Measurements from ENCODE around the gene TLK2.
"Not testable (repeated sequence)": the region's sequence is repeated elsewhere in the genome, so short reads cannot be mapped to it uniquely, and the experiment has no call there.

TLK2 gene

DNA sequence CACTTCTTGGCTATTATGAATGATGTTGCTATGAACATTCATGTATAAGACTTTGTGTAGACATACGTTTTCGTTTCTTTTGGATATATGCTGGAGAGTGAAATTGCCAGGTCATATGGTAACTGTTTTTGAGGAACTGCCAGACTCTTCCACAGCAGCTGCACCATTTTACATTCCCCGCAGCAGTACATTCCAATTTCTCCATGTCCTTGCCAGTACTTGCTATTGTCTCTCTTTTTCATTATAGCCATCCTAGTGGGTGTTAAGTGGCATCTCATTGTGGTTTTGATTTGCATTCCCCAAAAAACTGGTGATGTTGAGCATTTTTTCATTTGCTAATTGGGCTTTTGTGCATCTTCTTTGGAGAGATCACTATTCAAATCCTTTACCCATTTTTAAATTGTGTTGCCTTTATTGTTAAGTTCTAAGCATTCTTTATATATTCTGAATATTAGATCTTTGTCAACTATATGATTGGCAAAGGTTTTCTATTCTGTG, 64.7 kb downstream of the TLK2 start:
- not testable (repeated sequence) for H3K27ac ChIP-seq

DNA sequence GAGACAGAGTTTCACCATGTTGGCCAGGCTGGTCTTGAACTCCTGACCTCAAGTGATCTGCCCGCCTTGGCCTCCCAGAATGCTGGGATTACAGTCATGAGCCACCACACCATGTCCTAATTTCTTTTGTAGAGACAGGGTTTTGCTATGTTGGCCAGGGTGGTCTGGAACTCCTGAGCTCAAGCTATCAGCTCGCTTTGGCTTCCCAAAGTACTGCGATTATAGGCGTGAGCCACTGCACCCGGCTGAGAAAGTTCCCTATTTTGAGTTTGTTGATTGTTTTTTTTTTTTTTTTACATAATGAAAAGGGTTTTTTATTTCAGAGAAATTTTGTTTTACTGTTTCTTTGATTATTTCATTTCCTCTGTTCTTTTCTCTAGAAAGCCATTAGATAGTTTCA, 67.4 kb downstream of the TLK2 start:
- not testable (repeated sequence) for H3K27ac ChIP-seq

DNA sequence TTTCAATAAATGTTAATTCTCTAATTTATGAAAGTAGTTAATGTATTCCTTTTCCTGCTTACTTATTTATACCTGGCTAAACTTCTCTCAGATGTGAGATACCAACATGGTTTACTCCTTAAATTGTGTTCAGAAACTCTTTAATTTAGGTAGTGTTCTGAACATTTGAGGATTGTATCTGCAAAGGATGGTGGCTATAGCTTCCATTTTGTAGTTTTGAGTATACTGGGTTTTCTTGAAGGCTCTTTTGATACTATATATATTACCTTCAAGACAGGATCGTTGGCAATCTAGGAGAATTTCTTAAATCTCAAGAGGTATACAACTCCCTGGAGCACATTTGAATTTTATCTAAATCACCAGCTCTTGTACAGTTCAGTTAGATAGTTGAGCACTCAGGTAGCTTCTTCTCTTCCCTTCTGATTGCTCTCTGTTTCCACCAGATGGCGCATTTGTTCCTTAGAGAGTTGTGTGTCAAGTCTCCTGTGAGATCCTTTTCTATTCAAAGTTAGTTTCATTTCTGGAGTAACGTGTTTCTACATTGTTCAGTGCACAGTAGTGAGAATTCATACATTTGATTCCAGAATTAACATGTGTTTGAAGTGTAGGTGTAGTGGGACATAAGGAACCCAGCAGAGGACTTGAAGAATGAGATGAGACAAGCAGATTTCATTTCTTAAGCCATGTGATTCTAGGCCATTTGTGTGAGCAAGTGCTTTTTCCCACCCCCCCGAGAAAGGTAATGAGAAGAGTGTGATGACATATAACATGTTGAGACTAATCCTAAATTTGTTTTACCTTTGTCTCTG, 74.4 kb downstream of the TLK2 start:
- not testable (repeated sequence) for H3K27ac ChIP-seq

DNA sequence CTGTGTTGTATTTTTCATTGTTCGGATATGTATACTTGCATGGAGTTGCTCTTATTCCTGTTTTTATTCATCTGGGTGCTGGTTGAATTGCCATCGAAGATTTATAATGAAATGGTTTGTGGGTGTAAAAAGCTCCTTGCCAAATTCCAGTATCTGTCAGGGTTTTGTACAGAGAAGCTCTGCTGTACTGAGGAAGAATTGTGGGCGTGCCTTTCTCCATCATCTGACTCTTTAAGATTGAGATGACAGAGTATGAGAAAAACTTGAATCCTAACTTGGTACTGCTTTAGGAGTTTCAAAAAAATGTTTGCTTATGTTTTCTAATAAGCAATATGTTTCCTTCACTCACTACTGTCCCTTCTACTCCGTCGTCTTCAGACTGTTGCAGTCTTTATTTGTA, 78.9 kb downstream of the TLK2 start:
- H3K27ac ChIP-seq: not testable (repeated sequence)

More for the DNA sequence above, 74.4 kb downstream of the TLK2 start:
- TF ChIP-seq, protein P1, sequence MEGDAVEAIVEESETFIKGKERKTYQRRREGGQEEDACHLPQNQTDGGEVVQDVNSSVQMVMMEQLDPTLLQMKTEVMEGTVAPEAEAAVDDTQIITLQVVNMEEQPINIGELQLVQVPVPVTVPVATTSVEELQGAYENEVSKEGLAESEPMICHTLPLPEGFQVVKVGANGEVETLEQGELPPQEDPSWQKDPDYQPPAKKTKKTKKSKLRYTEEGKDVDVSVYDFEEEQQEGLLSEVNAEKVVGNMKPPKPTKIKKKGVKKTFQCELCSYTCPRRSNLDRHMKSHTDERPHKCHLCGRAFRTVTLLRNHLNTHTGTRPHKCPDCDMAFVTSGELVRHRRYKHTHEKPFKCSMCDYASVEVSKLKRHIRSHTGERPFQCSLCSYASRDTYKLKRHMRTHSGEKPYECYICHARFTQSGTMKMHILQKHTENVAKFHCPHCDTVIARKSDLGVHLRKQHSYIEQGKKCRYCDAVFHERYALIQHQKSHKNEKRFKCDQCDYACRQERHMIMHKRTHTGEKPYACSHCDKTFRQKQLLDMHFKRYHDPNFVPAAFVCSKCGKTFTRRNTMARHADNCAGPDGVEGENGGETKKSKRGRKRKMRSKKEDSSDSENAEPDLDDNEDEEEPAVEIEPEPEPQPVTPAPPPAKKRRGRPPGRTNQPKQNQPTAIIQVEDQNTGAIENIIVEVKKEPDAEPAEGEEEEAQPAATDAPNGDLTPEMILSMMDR (IDR thresholded peaks at IDR 0.05): peak; percentile 76

DNA sequence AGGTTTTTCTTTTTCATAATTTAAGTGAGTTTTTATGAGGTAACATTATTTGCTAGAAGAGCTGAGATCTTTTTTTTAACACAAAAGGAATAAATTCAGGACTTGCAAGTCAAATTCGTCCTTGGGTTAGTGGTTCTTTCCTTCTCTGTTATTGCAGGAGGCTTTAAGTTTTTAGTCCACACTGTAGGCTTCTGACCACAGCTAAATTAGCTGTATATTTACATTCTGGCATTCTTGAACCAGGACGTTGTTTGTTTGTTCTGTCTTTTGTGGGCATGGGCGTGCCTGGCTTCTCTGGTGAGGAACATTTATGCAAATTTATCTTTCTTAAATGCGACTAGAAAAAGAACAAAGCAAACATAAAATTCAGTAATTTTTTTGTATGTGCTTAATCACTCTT, 80.3 kb downstream of the TLK2 start:
- H3K27ac ChIP-seq: peak overlapping the region; percentile 51

DNA sequence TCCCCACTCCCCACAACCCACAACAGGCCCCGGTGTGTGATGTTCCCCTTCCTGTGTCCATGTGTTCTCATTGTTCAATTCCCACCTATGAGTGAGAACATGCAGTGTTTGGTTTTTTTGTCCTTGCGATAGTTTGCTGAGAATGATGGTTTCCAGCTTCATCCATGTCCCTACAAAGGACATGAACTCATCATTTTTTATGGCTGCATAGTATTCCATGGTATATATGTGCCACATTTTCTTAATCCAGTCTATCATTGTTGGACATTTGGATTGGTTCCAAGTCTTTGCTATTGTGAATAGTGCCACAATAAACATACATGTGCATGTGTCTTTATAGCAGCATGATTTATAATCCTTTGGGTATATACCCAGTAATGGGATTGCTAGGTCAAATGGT, 82.3 kb downstream of the TLK2 start:
- not testable (repeated sequence) for H3K27ac ChIP-seq

GRCh38 chr17:62562656-62563055, 84.0 kb downstream of the TLK2 start:
- H3K27ac ChIP-seq: no peak overlapping the region
- no peak for TF ChIP-seq ZFX (IDR thresholded peaks at IDR 0.05; ENCODE audit: borderline replicate concordance)
- TF ChIP-seq, protein P1 (IDR thresholded peaks at IDR 0.05): no peak

- no peak for TF ChIP-seq ZFX (IDR thresholded peaks at IDR 0.05; ENCODE audit: borderline replicate concordance)
- TF ChIP-seq, protein P1 (IDR thresholded peaks at IDR 0.05): no peak
- H3K27ac ChIP-seq: no peak overlapping the region
Observed at GRCh38 chr17:62565817-62566216, 87.2 kb downstream of the TLK2 start.

DNA sequence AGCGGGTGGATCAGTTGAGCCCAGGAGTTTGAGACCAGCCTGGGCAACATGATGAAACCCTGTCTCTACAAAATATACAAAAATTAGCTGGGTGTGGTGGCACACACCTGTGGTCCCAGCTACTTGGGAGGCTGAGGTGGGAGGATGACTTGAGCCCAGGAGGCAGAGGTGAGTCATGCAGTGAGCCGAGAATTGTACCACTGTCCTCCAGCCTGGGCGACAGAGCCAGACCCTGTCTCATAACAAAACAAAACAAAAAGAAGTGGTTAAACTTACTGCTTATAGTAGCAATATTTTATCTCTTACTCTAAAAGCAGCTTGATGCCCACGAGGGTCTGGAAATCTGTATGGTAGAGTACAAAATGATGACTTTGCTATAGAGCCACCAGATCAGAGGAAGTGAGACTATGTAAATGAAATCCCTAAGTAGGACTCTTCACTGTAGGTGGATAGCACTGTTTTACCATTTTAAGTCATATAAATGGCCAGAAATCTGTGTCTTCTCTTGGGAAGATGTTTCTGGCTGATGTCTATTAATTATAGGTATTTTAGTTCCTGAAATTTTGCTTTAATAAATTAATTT, 88.5 kb downstream of the TLK2 start:
- no peak overlapping the region for H3K27ac ChIP-seq
- TF ChIP-seq, protein P1 (IDR thresholded peaks at IDR 0.05): no peak
- no peak for TF ChIP-seq ZFX (IDR thresholded peaks at IDR 0.05; ENCODE audit: borderline replicate concordance)

DNA sequence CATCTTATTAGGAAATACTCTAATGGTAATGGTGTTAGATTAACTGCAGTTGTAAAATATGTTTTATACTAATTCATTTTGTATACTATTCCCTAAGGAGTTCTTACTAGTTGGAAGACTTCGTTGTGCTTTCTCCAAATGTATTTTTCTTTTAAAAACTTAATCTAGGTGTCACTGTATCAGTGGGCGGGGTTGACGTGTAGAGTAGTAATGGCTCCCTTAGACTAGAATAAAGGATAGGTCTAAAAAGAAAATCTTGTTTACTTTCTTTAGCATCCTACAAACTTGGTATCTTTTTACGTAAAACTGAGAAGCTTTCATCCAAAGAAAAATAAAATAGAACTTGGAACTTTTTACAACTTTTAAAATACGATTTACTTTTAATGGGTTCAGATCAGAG, 93.9 kb downstream of the TLK2 start:
- no peak for TF ChIP-seq ZFX (IDR thresholded peaks at IDR 0.05; ENCODE audit: borderline replicate concordance)
- TF ChIP-seq, protein P1 (IDR thresholded peaks at IDR 0.05): no peak

More for the DNA sequence above, 93.9 kb downstream of the TLK2 start:
- no peak overlapping the region for H3K27ac ChIP-seq
